Measurements from ENCODE around the gene SUPT20H.
A peak's percentile ranks its signal among the peaks of the same experiment; 100 is the strongest.

Gene SUPT20H

GRCh38 chr13:37058910-37059847 is at the start of gene SUPT20H:
Gene SUPT20H (minus strand): TSS chr13:37059688. CDS start chr13:37051490, 8,198 bp downstream.
- peak; percentile 47 for DNase-seq (ENCODE audit: low read depth, low spot score)

GRCh38 chr13:37109051-37109678 is 49.7 kb upstream of the SUPT20H start:
- DNase-seq (ENCODE audit: low read depth, low spot score) = no peak

- no peak for DNase-seq (ENCODE audit: low read depth, low spot score)
Observed at GRCh38 chr13:37107868-37108267, 48.4 kb upstream of the SUPT20H start.

GRCh38 chr13:37107456-37107855 is 48.0 kb upstream of the SUPT20H start:
- DNase-seq (ENCODE audit: low read depth, low spot score) = no peak

GRCh38 chr13:37106642-37107041 is 47.2 kb upstream of the SUPT20H start:
- DNase-seq (ENCODE audit: low read depth, low spot score) = peak; percentile 15

GRCh38 chr13:37105251-37105714 is 45.8 kb upstream of the SUPT20H start, which contains the start of gene CSNK1A1L:
Gene CSNK1A1L (minus strand): TSS chr13:37105664. CDS start chr13:37105256, 408 bp downstream.
- DNase-seq (ENCODE audit: low read depth, low spot score) = no peak

- no peak for DNase-seq (ENCODE audit: low read depth, low spot score)
Observed at GRCh38 chr13:37102896-37103295, 43.4 kb upstream of the SUPT20H start.

- no peak for DNase-seq (ENCODE audit: low read depth, low spot score)
Observed at GRCh38 chr13:37101201-37101600, 41.7 kb upstream of the SUPT20H start.

GRCh38 chr13:37100731-37101130 is 41.2 kb upstream of the SUPT20H start:
- no peak for DNase-seq (ENCODE audit: low read depth, low spot score)

GRCh38 chr13:37097076-37097475 is 37.6 kb upstream of the SUPT20H start:
- DNase-seq (ENCODE audit: low read depth, low spot score) = no peak

- DNase-seq (ENCODE audit: low read depth, low spot score) = no peak
Observed at GRCh38 chr13:37094840-37095239, 35.4 kb upstream of the SUPT20H start.

GRCh38 chr13:37094099-37094498 is 34.6 kb upstream of the SUPT20H start:
- no peak for DNase-seq (ENCODE audit: low read depth, low spot score)

- DNase-seq (ENCODE audit: low read depth, low spot score) = no peak
Observed at GRCh38 chr13:37091835-37092234, 32.3 kb upstream of the SUPT20H start.

GRCh38 chr13:37090912-37091311 is 31.4 kb upstream of the SUPT20H start:
- no peak for DNase-seq (ENCODE audit: low read depth, low spot score)

- no peak for DNase-seq (ENCODE audit: low read depth, low spot score)
Observed at GRCh38 chr13:37089495-37089894, 30.0 kb upstream of the SUPT20H start.

GRCh38 chr13:37087486-37087885 is 28.0 kb upstream of the SUPT20H start:
- no peak for DNase-seq (ENCODE audit: low read depth, low spot score)

GRCh38 chr13:37085606-37086005 is 26.1 kb upstream of the SUPT20H start:
- no peak for DNase-seq (ENCODE audit: low read depth, low spot score)

- no peak for DNase-seq (ENCODE audit: low read depth, low spot score)
Observed at GRCh38 chr13:37076818-37077217, 17.3 kb upstream of the SUPT20H start.

- DNase-seq (ENCODE audit: low read depth, low spot score) = no peak
Observed at GRCh38 chr13:37075164-37075563, 15.7 kb upstream of the SUPT20H start.

GRCh38 chr13:37074703-37075102 is 15.2 kb upstream of the SUPT20H start:
- DNase-seq (ENCODE audit: low read depth, low spot score) = no peak

- no peak for DNase-seq (ENCODE audit: low read depth, low spot score)
Observed at GRCh38 chr13:37072024-37072423, 12.5 kb upstream of the SUPT20H start.

- DNase-seq (ENCODE audit: low read depth, low spot score) = no peak
Observed at GRCh38 chr13:37070956-37071355, 11.5 kb upstream of the SUPT20H start.
